Hepatocyte (in vitro differentiated cells): Measurements from ENCODE around the gene MSLN. TPM values are rescaled to one million over a fixed set of nuclear protein-coding genes. Genes with fewer than 3 reads are reported as not detected.

Experiments
- DNase-seq: peaks from one replicate; pipeline ENCODE4 v3.0.0-alpha.2; 2016; ENCODE audit warnings: low spot score
- H2AFZ ChIP-seq: fragments of 200-600 bp; sonication (generic); 2 replicates; pipeline ENCODE4 v1.6.0; 2016; ENCODE audit warnings: antibody characterized with exemption, mild to moderate bottlenecking
- H3K27ac ChIP-seq: fragments of 200-600 bp; sonication (generic); 2 replicates; pipeline ENCODE4 v1.5.1; 2016; ENCODE audit warnings: mild to moderate bottlenecking
- H3K27me3 ChIP-seq: fragments of 200-600 bp; sonication (generic); 2 replicates; pipeline ENCODE4 v1.6.1; 2016
- H3K36me3 ChIP-seq: fragments of 200-600 bp; sonication (generic); replicated peaks from 2 replicates; pipeline ENCODE4 v1.5.1; 2016; ENCODE audit warnings: low read depth; ENCODE audit not compliant: insufficient read depth
- H3K4me1 ChIP-seq: fragments of 200-600 bp; sonication (generic); 2 replicates; pipeline ENCODE4 v1.5.1; 2016; ENCODE audit warnings: mild to moderate bottlenecking, moderate library complexity; ENCODE audit not compliant: insufficient read depth
- H3K4me2 ChIP-seq: fragments of 200-600 bp; sonication (generic); 2 replicates; pipeline ENCODE4 v1.6.0; 2016
- H3K4me3 ChIP-seq: fragments of 200-600 bp; sonication (generic); 2 replicates; pipeline ENCODE4 v1.5.1; 2016; ENCODE audit warnings: mild to moderate bottlenecking
- H3K79me2 ChIP-seq: fragments of 200-600 bp; sonication (generic); 2 replicates; pipeline ENCODE4 v1.6.0; 2017; ENCODE audit warnings: mild to moderate bottlenecking
- H3K9me2 ChIP-seq: fragments of 200-600 bp; sonication (generic); replicated peaks from 2 replicates; pipeline ENCODE4 v1.6.0; 2017; ENCODE audit warnings: mild to moderate bottlenecking; ENCODE audit not compliant: insufficient read depth
- H3K9me3 ChIP-seq: fragments of 200-600 bp; sonication (generic); 2 replicates; pipeline ENCODE4 v1.5.1; 2016; ENCODE audit warnings: low read depth, mild to moderate bottlenecking
- H4K20me1 ChIP-seq: fragments of 200-600 bp; sonication (generic); 2 replicates; pipeline ENCODE4 v1.6.0; 2016; ENCODE audit warnings: mild to moderate bottlenecking; ENCODE audit not compliant: insufficient read depth, poor library complexity, severe bottlenecking
- EZH2 ChIP-seq: fragments of 200-600 bp; sonication (generic); IDR thresholded peaks from 2 replicates; pipeline ENCODE4 v1.6.1; 2016; ENCODE audit warnings: antibody characterized with exemption, mild to moderate bottlenecking, borderline replicate concordance
- EZH2phosphoT487 ChIP-seq: fragments of 200-600 bp; sonication (generic); IDR thresholded peaks from one replicate; pipeline ENCODE4 v1.6.1; 2018; ENCODE audit warnings: antibody characterized with exemption, mild to moderate bottlenecking, low read depth, moderate library complexity; ENCODE audit not compliant: unreplicated experiment, severe bottlenecking
- WGBS: methylation state at CpG from one replicate; pipeline ENCODE4 v1.1.6; 2016; ENCODE audit warnings: low lambda C conversion rate; ENCODE audit errors: missing lambda C conversion rate; 5-methylcytosine and 5-hydroxymethylcytosine counted together
- polyA plus RNA-seq: library from polyadenylated mRNA; unstranded; fragments of >200 nt; fragmentation: Nextera tagmentation; extraction: Ambion mirVana; gene quantifications from 2 replicates; pipeline ENCODE4 v1.2.1, GENCODE V29; 2016
- total RNA-seq: library from RNA; depleted of rRNA; stranded (reverse); fragments of >200 nt; gene quantifications from 2 replicates; pipeline ENCODE4 v1.2.3, GENCODE V29; 2014
- TF ChIP-seq, protein P1 (sequence below): fragments of 200-600 bp; sonication (generic); IDR thresholded peaks from 2 replicates; pipeline ENCODE4 v1.5.1; 2016; ENCODE audit warnings: antibody characterized with exemption, mild to moderate bottlenecking; ENCODE audit not compliant: poor library complexity

MSLN gene
- total and polyA plus RNA-seq, 2 experiments from 2014 or later, result 2.4 to 8.0 TPM

GRCh38 chr16:791131-791530, 30.6 kb downstream of the MSLN start:
- H3K36me3 ChIP-seq, result no peaks in the 10 kb centered on the region
- H3K27me3 ChIP-seq, result no peaks in the 10 kb centered on the region
- H4K20me1 ChIP-seq, result peaks cover 5% of the 10 kb centered on the region
- TF ChIP-seq, protein P1, sequence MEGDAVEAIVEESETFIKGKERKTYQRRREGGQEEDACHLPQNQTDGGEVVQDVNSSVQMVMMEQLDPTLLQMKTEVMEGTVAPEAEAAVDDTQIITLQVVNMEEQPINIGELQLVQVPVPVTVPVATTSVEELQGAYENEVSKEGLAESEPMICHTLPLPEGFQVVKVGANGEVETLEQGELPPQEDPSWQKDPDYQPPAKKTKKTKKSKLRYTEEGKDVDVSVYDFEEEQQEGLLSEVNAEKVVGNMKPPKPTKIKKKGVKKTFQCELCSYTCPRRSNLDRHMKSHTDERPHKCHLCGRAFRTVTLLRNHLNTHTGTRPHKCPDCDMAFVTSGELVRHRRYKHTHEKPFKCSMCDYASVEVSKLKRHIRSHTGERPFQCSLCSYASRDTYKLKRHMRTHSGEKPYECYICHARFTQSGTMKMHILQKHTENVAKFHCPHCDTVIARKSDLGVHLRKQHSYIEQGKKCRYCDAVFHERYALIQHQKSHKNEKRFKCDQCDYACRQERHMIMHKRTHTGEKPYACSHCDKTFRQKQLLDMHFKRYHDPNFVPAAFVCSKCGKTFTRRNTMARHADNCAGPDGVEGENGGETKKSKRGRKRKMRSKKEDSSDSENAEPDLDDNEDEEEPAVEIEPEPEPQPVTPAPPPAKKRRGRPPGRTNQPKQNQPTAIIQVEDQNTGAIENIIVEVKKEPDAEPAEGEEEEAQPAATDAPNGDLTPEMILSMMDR, result no peak
- TF ChIP-seq EZH2 (no peak), EZH2phosphoT487 (no peak)
- peaks cover 19% of the 10 kb centered on the region for H3K79me2 ChIP-seq
- no peak overlapping the region for H2AFZ ChIP-seq
- H3K4me2 ChIP-seq, result no peak overlapping the region
- H3K4me3 ChIP-seq, result no peak overlapping the region
- no peaks in the 10 kb centered on the region for H3K9me2 ChIP-seq
- WGBS, result 98% methylated on average over 21 of the region's 23 CpGs
- no peaks in the 10 kb centered on the region for H3K9me3 ChIP-seq
- peaks cover 7% of the 10 kb centered on the region for H3K4me1 ChIP-seq
- no peak overlapping the region for H3K27ac ChIP-seq
- no peak for DNase-seq

GRCh38 chr16:792221-792995, 31.9 kb downstream of the MSLN start:
- H4K20me1 ChIP-seq, result peaks cover 5% of the 10 kb centered on the region
- H3K79me2 ChIP-seq, result peaks cover 13% of the 10 kb centered on the region
- TF ChIP-seq, protein P1, result no peak
- TF ChIP-seq EZH2phosphoT487, result no peak
- TF ChIP-seq EZH2, result no peak
- H3K4me1 ChIP-seq, result peaks cover 3% of the 10 kb centered on the region
- 97% methylated on average over 36 of the region's 46 CpGs for WGBS
- no peaks in the 10 kb centered on the region for H3K27me3 ChIP-seq
- no peak overlapping the region for H3K4me2 ChIP-seq
- DNase-seq, result no peak
- no peak overlapping the region for H2AFZ ChIP-seq
- no peak overlapping the region for H3K27ac ChIP-seq
- H3K9me2 ChIP-seq, result no peaks in the 10 kb centered on the region
- H3K9me3 ChIP-seq, result no peaks in the 10 kb centered on the region
- H3K36me3 ChIP-seq, result no peaks in the 10 kb centered on the region
- no peak overlapping the region for H3K4me3 ChIP-seq

- no peaks in the 10 kb centered on the region for H3K9me3 ChIP-seq
- H4K20me1 ChIP-seq, result no peaks in the 10 kb centered on the region
- H3K4me3 ChIP-seq, result no peak overlapping the region
- H3K9me2 ChIP-seq, result no peaks in the 10 kb centered on the region
- H3K27ac ChIP-seq, result no peak overlapping the region
- TF ChIP-seq EZH2phosphoT487, result no peak
- TF ChIP-seq, protein P1, result no peak
- TF ChIP-seq EZH2, result no peak
- H3K36me3 ChIP-seq, result no peaks in the 10 kb centered on the region
- no peak for DNase-seq
- no peaks in the 10 kb centered on the region for H3K27me3 ChIP-seq
- WGBS, result 90% methylated on average over 8 of the region's 8 CpGs
- no peaks in the 10 kb centered on the region for H3K4me1 ChIP-seq
- H3K4me2 ChIP-seq, result no peak overlapping the region
- no peak overlapping the region for H2AFZ ChIP-seq
- peaks cover 7% of the 10 kb centered on the region for H3K79me2 ChIP-seq
Observed at GRCh38 chr16:793414-793813, 32.9 kb downstream of the MSLN start.
